GM23248 (cell line): ENCODE measurements around the gene ANXA3.

Experiments used
- EZH2 ChIP-seq: fragments of 200-600 bp; sonication (generic); IDR thresholded peaks from 2 replicates; pipeline ENCODE4 v1.6.1; 2018; ENCODE audit warnings: antibody characterized with exemption, mild to moderate bottlenecking; ENCODE audit not compliant: insufficient read depth, poor library complexity, severe bottlenecking
- EZH2phosphoT487 ChIP-seq: fragments of 200-600 bp; sonication (generic); IDR thresholded peaks from 2 replicates; pipeline ENCODE4 v1.6.1; 2018; ENCODE audit warnings: antibody characterized with exemption, moderate library complexity, mild to moderate bottlenecking, low read depth; ENCODE audit not compliant: insufficient read depth

- TF ChIP-seq EZH2, result no peak
- no peak for TF ChIP-seq EZH2phosphoT487
Observed at GRCh38 chr4:78509043-78509442, 42.5 kb upstream of the ANXA3 start.
